GM18502 (cell line): ENCODE results near the gene LRP1B.

Experiments
- ATAC-seq: cut with Tn5 transposase; IDR thresholded peaks from one replicate; pipeline ENCODE4 v1.9.1; 2021; ENCODE audit warnings: mild to moderate bottlenecking; ENCODE audit not compliant: unreplicated experiment, poor library complexity

The LRP1B gene

DNA sequence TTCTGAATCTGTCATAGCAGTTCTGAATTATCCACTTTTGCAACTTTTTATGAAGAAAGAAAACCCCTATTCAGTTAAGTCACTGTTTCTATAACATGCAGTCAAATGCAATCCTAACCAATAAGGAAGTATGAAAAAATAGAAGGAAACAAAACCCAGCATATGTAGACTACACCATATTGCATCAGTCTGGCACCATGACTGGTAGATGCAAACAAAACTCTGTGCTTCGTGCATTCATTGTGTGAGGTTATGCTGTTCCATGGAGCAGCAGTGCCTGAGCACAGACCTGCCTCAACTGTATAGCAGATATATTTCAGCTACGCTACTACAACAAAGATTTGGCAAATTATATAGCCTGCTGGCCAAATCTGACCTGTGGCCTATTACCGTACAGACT, 325.5 kb downstream of the LRP1B start:
- ATAC-seq, result no peak

- ATAC-seq, result no peak
Observed at GRCh38 chr2:141796449-141796848, 334.4 kb downstream of the LRP1B start.

DNA sequence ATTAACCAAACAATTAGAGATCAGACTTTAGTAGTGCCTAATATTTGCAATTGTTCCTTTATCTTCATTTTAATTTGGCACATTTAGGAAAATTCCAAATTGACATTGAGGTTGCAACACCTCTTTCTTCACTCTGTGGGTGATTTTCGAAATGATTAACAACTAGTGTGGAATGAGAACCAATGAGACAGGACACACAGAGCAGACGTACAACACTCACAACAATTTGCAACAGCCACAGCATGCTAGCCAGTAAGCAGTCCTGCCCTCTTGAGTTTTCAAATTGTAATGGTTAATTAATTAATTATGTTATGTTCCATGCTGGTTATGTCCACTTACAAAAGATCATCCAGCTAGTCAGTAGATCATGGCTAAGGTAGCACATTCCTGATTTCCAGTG, 339.3 kb downstream of the LRP1B start:
- no peak for ATAC-seq

GRCh38 chr2:141782574-141782973, 348.2 kb downstream of the LRP1B start:
- no peak for ATAC-seq

DNA sequence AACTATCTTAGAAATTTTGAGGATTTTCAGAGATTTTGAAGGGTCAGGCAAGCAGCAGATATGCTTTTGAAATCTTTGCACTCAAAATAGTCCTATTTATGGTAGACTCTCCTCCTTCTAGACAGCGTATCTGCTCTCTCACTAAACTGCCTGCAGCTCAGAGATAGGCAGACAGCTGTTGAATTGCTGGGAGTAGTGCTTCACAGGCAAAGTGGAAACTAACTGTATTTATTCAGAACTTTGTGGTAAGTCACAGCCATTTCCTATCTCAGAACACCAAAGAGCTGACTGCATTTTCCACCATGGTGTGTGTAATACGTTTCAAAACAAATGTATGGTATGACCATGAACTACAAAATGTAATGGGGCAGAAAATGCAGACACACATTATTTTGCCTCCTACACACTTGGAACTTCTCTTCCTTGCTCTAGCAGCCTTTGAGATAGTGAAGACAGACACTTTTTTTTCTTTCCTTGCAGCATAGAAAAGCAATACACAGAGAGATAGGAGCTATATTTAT, 352.4 kb downstream of the LRP1B start:
- ATAC-seq, result no peak

- no peak for ATAC-seq
Observed at GRCh38 chr2:141770530-141770929, 360.3 kb downstream of the LRP1B start.

- ATAC-seq, result no peak
Observed at GRCh38 chr2:141767691-141768090, 363.1 kb downstream of the LRP1B start.

GRCh38 chr2:141767051-141767450, 363.8 kb downstream of the LRP1B start:
- no peak for ATAC-seq

DNA sequence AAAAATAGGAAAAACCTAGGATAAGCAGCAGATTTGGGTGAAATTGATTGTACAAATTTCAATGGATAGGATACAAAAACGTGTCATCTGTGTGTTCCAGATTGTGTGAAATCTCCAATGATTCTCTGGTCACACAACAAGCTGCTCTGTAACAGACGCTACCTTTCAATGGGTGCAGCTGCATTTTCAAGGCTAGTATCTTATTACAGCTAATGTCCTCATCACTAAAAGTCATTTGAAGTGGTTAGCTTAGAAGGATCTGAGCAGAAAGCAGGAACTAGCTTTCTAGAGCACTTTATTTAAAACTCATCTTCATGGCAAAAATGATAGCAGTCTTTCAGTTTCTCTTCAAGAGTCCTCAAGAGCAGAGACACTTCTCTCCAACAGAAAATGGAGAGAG, 364.6 kb downstream of the LRP1B start:
- ATAC-seq, result no peak

GRCh38 chr2:141748616-141749015, 382.2 kb downstream of the LRP1B start:
- no peak for ATAC-seq

- ATAC-seq, result no peak
Observed at GRCh38 chr2:141741652-141742051, 389.2 kb downstream of the LRP1B start.

DNA sequence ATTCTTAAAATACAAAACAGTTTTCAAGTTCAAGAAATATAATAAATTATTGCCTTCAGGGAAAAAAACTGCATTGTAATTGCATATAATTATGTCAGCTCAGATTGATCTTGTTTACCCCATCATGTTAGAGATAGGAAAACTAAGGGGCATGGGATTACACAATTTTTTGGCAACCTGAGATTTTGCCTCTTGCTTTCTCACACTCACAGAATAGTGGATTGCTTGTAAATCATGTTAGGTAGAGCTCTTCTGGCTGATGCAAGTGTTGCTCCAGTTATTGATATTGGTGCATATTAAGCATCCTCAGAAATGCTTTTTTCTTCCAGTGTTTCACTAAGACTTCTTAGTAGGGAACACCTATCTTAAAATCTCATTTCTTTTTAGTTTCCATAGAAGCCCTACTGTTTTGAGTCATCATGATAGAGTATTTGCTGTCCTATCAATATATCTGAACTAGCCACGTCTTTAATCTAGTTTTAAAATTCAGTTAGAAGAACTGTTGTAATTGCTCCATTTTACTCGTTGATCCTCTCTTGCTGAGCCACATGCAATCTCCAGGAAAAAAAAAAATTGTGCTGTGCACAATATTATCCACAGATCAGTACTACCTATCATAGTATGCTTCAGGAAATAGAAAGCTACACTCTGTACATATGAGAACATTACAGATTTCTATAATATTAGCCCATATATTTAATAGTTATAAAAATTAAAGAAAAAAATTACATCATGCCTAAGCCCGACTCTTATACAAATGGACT, 393.1 kb downstream of the LRP1B start:
- ATAC-seq, result no peak

- ATAC-seq, result no peak
Observed at GRCh38 chr2:141736466-141736865, 394.4 kb downstream of the LRP1B start.

GRCh38 chr2:141728886-141729285, 401.9 kb downstream of the LRP1B start:
- ATAC-seq, result no peak

DNA sequence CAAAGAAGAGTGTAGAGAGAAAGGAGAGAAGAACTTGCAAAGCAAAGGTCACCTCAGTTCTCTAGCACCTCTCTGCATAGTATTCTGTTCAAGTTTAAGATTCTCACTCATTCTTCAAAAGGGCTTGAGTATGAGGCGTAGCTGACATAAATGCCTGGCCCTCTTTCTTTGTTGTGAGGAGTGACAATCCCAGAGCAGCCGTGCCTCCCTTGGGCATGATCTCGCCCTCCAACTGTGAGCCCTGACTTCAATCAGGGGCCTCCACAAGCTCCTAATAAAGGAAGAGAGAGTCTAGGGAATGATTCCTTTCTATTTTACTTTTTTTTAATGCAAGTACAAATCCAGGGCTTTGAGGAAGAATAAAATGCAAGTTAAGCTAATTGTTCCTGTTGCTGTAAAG, 402.7 kb downstream of the LRP1B start:
- no peak for ATAC-seq

- ATAC-seq, result no peak
Observed at GRCh38 chr2:141724426-141724825, 406.4 kb downstream of the LRP1B start.

DNA sequence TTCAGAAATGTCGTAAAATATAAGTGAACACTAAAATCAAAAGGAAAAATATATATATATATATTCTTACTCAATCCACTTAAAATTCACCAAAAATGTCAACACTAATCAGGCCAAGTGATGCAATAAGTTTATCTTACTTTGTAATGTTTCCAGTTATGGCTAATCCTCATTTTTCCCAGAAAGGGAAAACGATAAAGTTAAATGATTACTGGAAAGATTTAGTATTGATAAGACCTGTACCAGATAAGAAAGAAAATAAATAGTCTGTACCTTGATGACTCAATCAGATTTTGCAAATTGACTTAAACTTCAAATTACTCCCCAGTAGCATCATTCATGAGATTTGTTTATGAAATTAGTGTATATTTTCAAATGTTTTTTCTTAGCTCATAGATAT, 407.0 kb downstream of the LRP1B start:
- ATAC-seq, result no peak

DNA sequence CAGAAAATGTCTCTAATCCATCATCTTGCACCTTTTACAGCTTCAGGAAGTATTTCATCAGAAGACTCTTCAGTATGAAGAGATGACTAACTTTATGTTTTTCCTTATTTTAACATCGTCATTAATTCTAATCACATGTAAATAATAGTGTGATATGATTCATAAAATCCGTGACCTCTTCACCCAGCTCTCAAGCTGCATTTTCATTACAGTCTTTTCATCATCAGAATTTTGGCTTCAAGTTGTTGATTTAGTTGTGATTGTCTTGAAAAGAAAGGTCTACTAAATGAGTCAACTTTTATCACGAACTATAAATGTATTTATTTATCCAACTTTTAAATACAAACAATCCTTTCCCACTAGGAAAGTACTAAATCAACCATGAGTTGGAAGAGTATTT, 410.3 kb downstream of the LRP1B start:
- ATAC-seq, result no peak

- no peak for ATAC-seq
Observed at GRCh38 chr2:141714496-141714895, 416.3 kb downstream of the LRP1B start.

- no peak for ATAC-seq
Observed at GRCh38 chr2:141711627-141712026, 419.2 kb downstream of the LRP1B start.

GRCh38 chr2:141710589-141711239, 420.1 kb downstream of the LRP1B start:
- no peak for ATAC-seq

GRCh38 chr2:141709756-141710155, 421.1 kb downstream of the LRP1B start:
- ATAC-seq, result no peak
